ENCODE measurements around the gene CLASRP.

- TF ChIP-seq CTCF (conservative IDR thresholded peaks at IDR 0.05; ENCODE audit: low read length) (no peak), EZH2phosphoT487 (IDR thresholded peaks at IDR 0.05; ENCODE audit: borderline replicate concordance, low read depth, low read length) (no peak)
Observed at GRCh38 chr19:45101806-45102205, 63.0 kb downstream of the CLASRP start.
